PFSK-1 (cell line): ENCODE results near the gene NXF1.

Experiments
- FOXP2 ChIP-seq: optimal IDR thresholded peaks from 2 replicates; pipeline ENCODE3; 2011; ENCODE audit warnings: borderline replicate concordance, control low read depth, inconsistent platforms; ENCODE audit not compliant: insufficient read depth; ENCODE audit errors: extremely low read length, extremely low read depth
- POLR2AphosphoS5 ChIP-seq: IDR thresholded peaks from 2 replicates; pipeline ENCODE4 v1.6.1; 2012; ENCODE audit warnings: low read depth, mild to moderate bottlenecking, control low read depth, low read length, moderate library complexity
- REST ChIP-seq, 2 experiments: IDR thresholded peaks; 2 replicates each; pipeline versions ENCODE4 v1.6.1 to v1.8.0; 2011 to 2012; ENCODE audit warnings: low read depth in 2 of 2, low read length in 2 of 2, control low read depth in 1 of 2, inconsistent platforms in 1 of 2, mild to moderate bottlenecking in 1 of 2, moderate library complexity in 1 of 2; ENCODE audit not compliant: insufficient read depth in 1 of 2
- TAF1 ChIP-seq: IDR thresholded peaks from 2 replicates; pipeline ENCODE4 v1.6.1; 2012; ENCODE audit warnings: low read length, control low read depth, borderline replicate concordance; ENCODE audit not compliant: insufficient read depth

- TF ChIP-seq TAF1, result no peak
- no peak for TF ChIP-seq POLR2AphosphoS5
- no peak for TF ChIP-seq REST (IDR thresholded peaks at IDR 0.05; ENCODE audit: insufficient read depth in 1 of 2, low read depth in 2 of 2, low read length in 2 of 2)
- no peak for TF ChIP-seq FOXP2
Measured at GRCh38 chr11:62789576-62789975, 15.7 kb downstream of the NXF1 start.
